Right cardiac atrium (tissue), 5 donors: ENCODE measurements around the gene PACRG. TPM values are rescaled to one million over a fixed set of nuclear protein-coding genes. Genes with fewer than 3 reads are reported as not detected.

ENCODE experiments used
- ATAC-seq, 2 donors: fragments of 200-7000 bp; cut with Tn5 transposase; one replicate each; pipeline versions ENCODE4 v1.8.0 to v1.9.1; 2020; ENCODE audit warnings: moderate library complexity in 2 of 2, mild to moderate bottlenecking in 1 of 2
- DNase-seq, 3 donors: peaks; one replicate each; pipeline ENCODE4 v3.0.0-alpha.2; 2020
- H3K27ac ChIP-seq: one replicate; pipeline ENCODE4 v1.5.1; 2013; ENCODE audit warnings: mild to moderate bottlenecking, low read length, control low read depth, moderate library complexity
- H3K27me3 ChIP-seq: one replicate; pipeline ENCODE4 v1.6.1; 2013; ENCODE audit not compliant: control insufficient read depth, insufficient read depth
- H3K4me1 ChIP-seq: one replicate; pipeline ENCODE4 v1.6.1; 2013; ENCODE audit warnings: low read length; ENCODE audit not compliant: control insufficient read depth, insufficient read depth
- H3K4me3 ChIP-seq: one replicate; pipeline ENCODE4 v1.5.1; 2013; ENCODE audit warnings: low read length, control low read depth
- H3K9me3 ChIP-seq: one replicate; pipeline ENCODE4 v1.6.1; 2013; ENCODE audit warnings: low read length; ENCODE audit not compliant: control insufficient read depth
- WGBS: extraction: QIAGEN DNeasy Blood & Tissue Kit; methylation state at CpG from one replicate; pipeline ENCODE4 v1.1.7; 2013; 5-methylcytosine and 5-hydroxymethylcytosine counted together
- intact Hi-C, 4 donors: fragments of 100-400 bp; cut with DNase I; formaldehyde crosslinking; loops; one replicate each; pipeline versions ENCODE4 v1.11.0 to v1.14.0; 2022 to 2023
- polyA plus RNA-seq: library from polyadenylated mRNA; stranded (reverse); fragments of 200-250 nt; gene quantifications from one replicate; pipeline ENCODE4 v1.2.3, GENCODE V29; 2013
- total RNA-seq, 4 donors: library from RNA; stranded (reverse); fragmentation: NEBNext Ultra II Directional; extraction: Animal tissue kit (Norgen Biotek cat#: 25700); gene quantifications; one replicate each; pipeline ENCODE4 v1.2.1, GENCODE V29; 2021
- donor health status: healthy with polysubstance abuse.
- donor health status: DM: no; HTN: yes; CAD: no.
- donor health status: DM: no; HTN: no; CAD: no.
- donor health status: DM: no; HTN: yes; CAD: no; lungs with severe emphysema.
- donor health status: DM: yes; HTN: yes; CAD: no.

The PACRG gene
- total and polyA plus RNA-seq, 5 donors, result 3.9 to 9.4 (median 4.9) TPM

DNA sequence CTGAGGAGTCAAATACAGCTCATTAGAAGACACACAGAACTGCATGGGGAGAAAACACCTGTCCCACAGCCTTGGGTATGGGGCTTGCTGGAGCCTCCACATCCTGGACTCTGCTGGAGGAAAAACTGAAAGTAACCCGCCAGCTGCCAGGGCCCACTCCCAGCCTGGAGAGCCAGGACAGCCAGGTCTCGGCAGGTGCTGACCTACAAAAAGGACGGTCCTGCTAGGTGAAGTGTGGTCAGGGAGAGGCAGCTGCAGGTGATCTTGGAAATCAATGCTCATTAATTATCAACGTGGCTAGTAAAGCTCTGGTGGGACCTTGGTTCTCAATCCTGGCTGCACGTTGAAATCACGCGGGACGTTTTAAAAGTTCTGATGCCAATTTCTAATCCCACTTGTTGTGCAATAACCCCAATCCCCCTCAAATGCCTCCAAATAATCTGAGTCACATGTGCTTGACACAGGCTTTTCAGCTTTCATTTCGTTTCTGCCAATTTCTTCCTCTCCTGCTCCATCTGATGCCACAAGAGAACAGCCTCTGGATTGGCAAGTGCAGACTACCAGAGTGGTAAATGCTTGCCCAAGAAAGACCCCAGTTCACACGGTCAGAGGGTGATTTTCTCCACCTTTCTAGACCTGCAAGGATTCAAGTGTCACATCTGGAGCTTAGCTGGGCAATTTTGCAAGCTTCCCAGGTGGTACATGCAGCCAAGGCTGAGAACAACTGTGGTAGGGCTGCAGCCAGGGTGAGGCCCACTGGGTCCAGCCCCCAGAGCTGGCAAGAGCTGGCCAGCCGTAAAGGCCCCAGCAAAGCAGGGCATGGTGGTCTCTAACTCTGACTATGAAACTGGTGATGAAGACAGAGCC, 434.5 kb downstream of the PACRG start:
- intact Hi-C loops, result no loop called here
- Histone ChIP-seq H3K27me3 (no peaks in the 10 kb centered on the region), H3K4me1 (no peaks in the 10 kb centered on the region), H3K9me3 (no peaks in the 10 kb centered on the region), H3K4me3 (no peak overlapping the region), H3K27ac (no peak overlapping the region)
- no peak for ATAC-seq
- WGBS, result 80% methylated on average over 11 of the region's 11 CpGs
- no peak for DNase-seq

DNA sequence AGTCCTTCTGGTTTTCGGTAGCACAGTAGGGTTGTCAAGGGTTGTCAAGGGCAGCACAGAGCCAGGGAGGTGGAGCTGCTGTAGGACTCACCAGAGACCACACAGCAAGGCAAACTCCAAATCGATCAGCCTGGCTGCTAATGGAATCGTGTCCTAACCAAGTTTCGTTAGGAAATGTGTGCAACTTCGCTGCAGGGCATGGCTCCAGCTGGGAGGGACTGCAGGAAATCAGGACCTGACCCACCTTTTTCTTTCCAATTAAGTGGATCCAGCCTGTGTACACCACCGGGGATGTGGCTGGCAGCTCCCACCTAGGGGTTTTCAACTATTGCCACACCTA, 435.1 kb downstream of the PACRG start:
- Histone ChIP-seq H3K9me3 (no peaks in the 10 kb centered on the region), H3K27me3 (no peaks in the 10 kb centered on the region), H3K4me1 (no peaks in the 10 kb centered on the region), H3K4me3 (no peak overlapping the region), H3K27ac (no peak overlapping the region)
- DNase-seq (peak in 1 of 3 donors; percentile 17), ATAC-seq (peak in 1 of 2 donors; percentile 11)
- intact Hi-C loops, result no loop called here
- WGBS, result 66% methylated on average over 6 of the region's 6 CpGs

DNA sequence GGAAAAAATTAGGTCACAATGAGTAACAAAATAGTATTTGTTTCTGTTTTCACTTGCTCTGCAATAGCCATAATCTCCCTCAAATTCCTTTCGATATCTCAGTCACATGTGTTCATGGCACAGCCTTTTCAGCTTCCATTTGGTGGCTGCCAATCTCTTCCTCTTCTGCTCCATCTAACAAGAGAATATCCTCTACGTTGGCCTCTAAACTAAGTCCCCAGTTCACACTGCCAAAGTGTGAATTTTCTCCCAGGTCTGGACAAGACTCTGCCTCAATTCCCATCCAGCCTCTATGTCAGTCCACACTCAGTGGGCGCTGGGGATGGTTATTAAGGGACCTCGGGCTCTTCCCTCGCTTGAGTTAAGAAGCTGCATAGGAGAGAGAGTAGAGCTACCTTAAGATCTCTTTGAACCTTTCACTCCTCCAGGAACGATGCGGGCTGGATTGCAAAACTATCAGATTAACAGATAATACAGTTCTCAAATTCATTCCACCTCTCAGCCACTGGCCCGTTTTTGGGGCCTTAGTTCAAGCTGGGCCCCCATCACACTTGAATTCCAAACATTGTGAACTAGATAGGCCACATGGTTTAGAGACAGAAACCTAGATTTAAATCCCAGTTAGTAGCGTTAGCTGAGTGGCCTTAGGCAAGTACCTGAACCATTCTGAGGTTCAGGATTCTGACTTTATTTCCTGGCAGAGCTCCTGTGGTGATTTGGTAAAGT, 436.6 kb downstream of the PACRG start:
- Histone ChIP-seq H3K4me1 (no peaks in the 10 kb centered on the region), H3K9me3 (no peaks in the 10 kb centered on the region), H3K27me3 (no peaks in the 10 kb centered on the region), H3K4me3 (no peak overlapping the region), H3K27ac (no peak overlapping the region)
- WGBS, result 82% methylated on average over 9 of the region's 9 CpGs
- DNase-seq (no peak), ATAC-seq (peak in 1 of 2 donors; percentile 26)
- intact Hi-C loops, result no loop called here

DNA sequence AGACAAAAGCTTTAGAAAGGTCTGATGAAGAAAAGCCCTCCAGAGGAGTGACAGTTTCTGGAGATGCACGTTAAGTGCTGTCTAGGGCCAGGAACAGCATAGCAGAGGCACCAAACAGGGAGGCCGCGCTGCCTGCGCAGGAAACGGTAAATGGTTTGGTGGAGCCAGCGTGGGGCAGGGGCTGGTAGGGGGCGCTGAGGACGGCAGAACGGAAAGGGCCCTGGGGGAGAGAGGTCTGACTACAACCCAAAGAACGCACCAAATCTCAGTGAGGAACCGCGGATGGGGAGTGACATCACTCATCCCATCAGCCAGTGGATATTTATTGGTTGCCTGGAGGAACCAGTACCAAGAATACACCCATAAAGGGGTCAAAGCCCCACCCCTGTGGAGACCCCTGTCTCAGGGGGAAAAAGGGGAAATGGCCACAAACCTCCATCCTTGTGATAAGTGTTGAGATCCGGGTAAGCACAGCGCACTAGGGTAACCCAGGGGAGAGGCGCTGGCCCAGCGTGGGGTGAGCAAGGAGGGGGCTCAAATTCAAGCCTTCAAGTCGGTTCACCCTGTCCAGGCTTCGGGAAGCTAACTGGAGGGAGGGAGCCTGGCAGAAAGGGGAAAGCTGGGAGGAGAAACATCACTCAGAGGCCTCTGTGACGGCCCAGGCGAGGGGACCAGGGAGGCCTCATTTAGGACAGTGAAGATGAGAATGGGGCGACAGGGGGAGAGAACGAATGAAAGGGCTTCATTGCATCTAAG, 437.6 kb downstream of the PACRG start:
- intact Hi-C loops, result no loop called here
- Histone ChIP-seq H3K27me3 (no peaks in the 10 kb centered on the region), H3K9me3 (no peaks in the 10 kb centered on the region), H3K27ac (no peak overlapping the region), H3K4me1 (no peaks in the 10 kb centered on the region), H3K4me3 (no peak overlapping the region)
- ATAC-seq (no peak), DNase-seq (peak in 1 of 3 donors; percentile 16)
- 92% methylated on average over 22 of the region's 22 CpGs for WGBS

DNA sequence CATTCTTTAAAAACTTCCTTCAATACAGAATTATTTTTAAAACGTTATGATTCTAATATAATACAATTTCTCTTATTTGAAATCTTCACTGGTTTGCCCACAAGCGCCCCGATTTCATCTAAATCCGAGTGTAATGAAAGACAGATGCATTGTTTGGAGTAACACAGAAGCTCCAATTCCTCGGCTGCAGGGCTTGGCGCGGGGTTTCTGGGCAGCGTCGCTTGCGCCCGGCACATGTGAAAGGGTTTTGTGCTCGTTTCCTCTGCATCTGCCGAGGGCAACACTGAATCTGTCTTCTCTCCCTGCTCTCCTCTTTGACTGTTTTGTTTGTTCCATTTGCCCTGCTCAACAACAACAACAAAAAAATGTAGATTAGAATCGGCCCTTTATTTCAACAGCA, 438.1 kb downstream of the PACRG start:
- no peaks in the 10 kb centered on the region for H3K4me1 ChIP-seq
- no peaks in the 10 kb centered on the region for H3K9me3 ChIP-seq
- WGBS, result 84% methylated on average over 14 of the region's 14 CpGs
- DNase-seq (peak in 1 of 3 donors; percentile 31), ATAC-seq (no peak)
- intact Hi-C loops, result no loop called here
- H3K27ac ChIP-seq, result no peak overlapping the region
- H3K27me3 ChIP-seq, result no peaks in the 10 kb centered on the region
- no peak overlapping the region for H3K4me3 ChIP-seq

DNA sequence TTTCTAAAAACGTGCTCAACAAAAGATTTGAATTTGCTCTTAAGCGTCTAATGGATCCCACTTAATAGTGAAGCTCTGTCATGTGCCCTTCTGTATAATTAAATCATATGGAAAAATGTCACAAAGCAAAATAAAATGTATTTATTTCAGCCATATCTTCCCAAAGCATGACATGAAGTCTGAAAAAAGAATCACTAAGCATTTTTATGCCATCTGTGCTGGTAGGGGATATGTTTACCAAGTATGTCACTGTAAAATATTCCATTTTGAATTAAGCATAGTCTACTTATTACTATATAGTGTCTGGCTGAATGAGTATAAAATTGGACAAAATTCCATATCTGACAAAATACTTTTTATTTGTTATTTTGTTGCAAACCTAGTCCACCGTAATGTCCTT, 438.7 kb downstream of the PACRG start:
- H3K27ac ChIP-seq, result no peak overlapping the region
- H3K27me3 ChIP-seq, result no peaks in the 10 kb centered on the region
- intact Hi-C loops, result no loop called here
- ATAC-seq (no peak), DNase-seq (no peak)
- no peaks in the 10 kb centered on the region for H3K9me3 ChIP-seq
- WGBS, result 82% methylated on average over 3 of the region's 3 CpGs
- no peak overlapping the region for H3K4me3 ChIP-seq
- no peaks in the 10 kb centered on the region for H3K4me1 ChIP-seq

DNA sequence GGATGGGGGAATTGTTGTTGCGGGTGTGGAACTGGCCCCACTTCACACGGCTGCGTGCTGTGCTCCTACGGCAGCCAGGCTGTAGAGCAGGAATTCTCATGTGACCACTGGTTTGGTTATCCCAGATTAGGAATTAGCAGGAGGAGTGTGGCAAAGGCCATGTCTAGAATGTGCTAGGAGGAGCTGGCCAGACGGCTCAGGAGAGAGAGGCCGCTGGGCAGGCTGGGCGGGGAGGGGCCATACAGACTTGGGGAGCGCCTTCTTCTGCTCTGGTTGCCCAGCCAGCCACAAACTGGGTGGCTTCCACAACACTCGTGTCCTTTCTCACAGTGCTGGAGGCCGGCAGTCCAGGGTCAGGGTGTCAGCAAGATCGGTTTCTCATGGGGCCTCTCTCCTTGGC, 441.7 kb downstream of the PACRG start:
- Histone ChIP-seq H3K4me1 (no peaks in the 10 kb centered on the region), H3K27me3 (no peaks in the 10 kb centered on the region), H3K27ac (no peak overlapping the region), H3K9me3 (no peaks in the 10 kb centered on the region), H3K4me3 (no peak overlapping the region)
- 93% methylated on average over 11 of the region's 11 CpGs for WGBS
- DNase-seq (no peak), ATAC-seq (no peak)
- intact Hi-C loops, result no loop called here

DNA sequence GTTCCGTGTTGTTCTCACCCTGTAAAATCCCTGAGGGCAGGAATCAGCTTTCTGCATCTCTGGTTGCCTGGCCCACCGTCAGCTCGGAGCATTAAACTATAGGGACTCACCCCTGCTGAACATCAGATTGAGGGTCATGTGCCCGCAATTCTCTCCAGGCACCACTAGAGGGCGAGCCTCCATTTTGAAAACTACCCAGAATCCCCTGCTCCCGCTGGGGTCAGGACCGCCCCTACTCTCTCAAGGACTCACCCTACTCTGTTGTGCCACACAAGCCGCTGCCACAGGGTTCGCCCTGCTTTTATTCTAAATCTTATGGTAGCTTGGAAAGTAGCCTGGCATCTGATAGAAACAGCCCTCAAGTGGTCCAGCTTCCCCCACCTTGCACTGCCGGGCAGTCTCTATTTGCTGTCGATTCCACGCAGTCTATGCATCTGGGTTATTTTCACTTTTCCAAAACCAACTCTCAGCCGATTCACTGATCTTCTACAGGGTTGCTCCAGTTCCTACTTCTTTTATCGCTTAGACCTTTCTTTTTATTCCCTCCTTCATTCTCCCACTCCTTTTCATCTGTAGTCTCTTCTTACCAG, 442.6 kb downstream of the PACRG start:
- no peak overlapping the region for H3K27ac ChIP-seq
- DNase-seq (no peak), ATAC-seq (peak in 1 of 2 donors; percentile 46)
- H3K27me3 ChIP-seq, result no peaks in the 10 kb centered on the region
- H3K4me3 ChIP-seq, result no peak overlapping the region
- H3K4me1 ChIP-seq, result no peaks in the 10 kb centered on the region
- no peaks in the 10 kb centered on the region for H3K9me3 ChIP-seq
- 88% methylated on average over 14 of the region's 14 CpGs for WGBS
- intact Hi-C loops, result loop anchor here in 1 of 4 donors (10.0 kb wide), 2 partner anchors 774 to 934 kb away; no protein-coding TSS in a partner anchor

DNA sequence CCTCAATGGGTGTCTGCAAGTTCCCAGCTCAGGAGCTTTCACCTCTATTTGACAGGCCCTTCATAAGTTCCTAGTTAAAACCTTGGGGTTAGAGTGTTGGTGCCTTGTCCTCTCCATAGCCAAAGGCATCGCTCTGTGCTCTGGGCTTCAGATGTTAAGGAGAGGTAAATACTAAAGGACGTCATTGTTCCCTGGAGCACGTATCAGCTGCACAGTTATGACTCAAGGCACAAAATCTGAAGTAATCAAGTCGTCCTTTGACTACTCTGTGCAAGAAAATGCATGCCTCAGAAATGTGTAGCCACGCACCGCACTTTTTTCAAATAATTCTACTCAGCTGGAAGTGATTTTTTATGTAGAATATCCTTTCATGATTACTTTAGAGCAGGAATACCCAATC, 446.0 kb downstream of the PACRG start:
- DNase-seq (no peak), ATAC-seq (no peak)
- H3K9me3 ChIP-seq, result no peaks in the 10 kb centered on the region
- no peaks in the 10 kb centered on the region for H3K27me3 ChIP-seq
- H3K27ac ChIP-seq, result no peak overlapping the region
- 93% methylated on average over 6 of the region's 6 CpGs for WGBS
- intact Hi-C loops, result loop anchor here in 1 of 4 donors (10.0 kb wide), 2 partner anchors 771 to 931 kb away; no protein-coding TSS in a partner anchor
- H3K4me3 ChIP-seq, result no peak overlapping the region
- H3K4me1 ChIP-seq, result no peaks in the 10 kb centered on the region

DNA sequence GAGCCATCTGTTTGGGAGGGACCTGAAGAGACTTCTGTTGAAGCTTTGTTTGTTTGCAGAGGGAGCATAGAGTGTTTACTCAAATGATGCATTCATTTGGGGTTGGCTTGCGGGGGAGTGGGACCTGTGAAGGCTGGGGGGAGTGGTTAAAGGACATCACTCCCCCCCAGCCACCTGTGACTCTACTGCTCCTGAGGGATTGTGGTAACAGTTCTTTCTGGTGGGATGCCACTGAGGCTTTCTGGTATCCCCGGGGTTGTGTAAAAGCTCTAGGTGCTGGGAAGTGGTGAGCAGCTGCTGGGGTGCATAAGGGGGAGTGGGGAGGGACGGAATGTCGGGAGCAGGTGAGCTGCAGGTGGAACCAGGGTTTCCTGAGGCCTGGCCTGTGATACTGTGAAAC, 447.5 kb downstream of the PACRG start:
- H3K27me3 ChIP-seq, result no peaks in the 10 kb centered on the region
- no peaks in the 10 kb centered on the region for H3K4me1 ChIP-seq
- no peak overlapping the region for H3K27ac ChIP-seq
- ATAC-seq (no peak), DNase-seq (no peak)
- intact Hi-C loops, result loop anchor here in 1 of 4 donors (10.0 kb wide), 2 partner anchors 770 to 930 kb away; no protein-coding TSS in a partner anchor
- 77% methylated on average over 4 of the region's 4 CpGs for WGBS
- no peak overlapping the region for H3K4me3 ChIP-seq
- H3K9me3 ChIP-seq, result no peaks in the 10 kb centered on the region
